Measurements from ENCODE around the gene FARSB. TPM values are rescaled to one million over a fixed set of nuclear protein-coding genes. Genes with fewer than 3 reads are reported as not detected.
A peak's percentile ranks its signal among the peaks of the same experiment; 100 is the strongest.

FARSB gene
- polyA plus RNA-seq, 6 donors from 2014 or later, result 20.8 to 35.3 (median 30.3) TPM

GRCh38 chr2:222554517-222554916, 101.4 kb downstream of the FARSB start:
- Mint-ChIP-seq H3K27me3 (peaks cover 22 to 30% (median 24%) of the 10 kb centered on the region in 3 donors), H3K4me3 (no peak overlapping the region), H3K4me1 (peaks cover 0 to 3% (median 0%) of the 10 kb centered on the region in 3 donors), H3K36me3 (no peaks in the 10 kb centered on the region), H3K27ac (no peak overlapping the region), H3K9me3 (peaks cover 0 to 4% (median 0%) of the 10 kb centered on the region in 7 donors)
- DNase-seq (no peak), ATAC-seq (ENCODE audit: low read depth in 2 of 2) (no peak)

- Mint-ChIP-seq H3K36me3 (no peaks in the 10 kb centered on the region), H3K4me1 (no peaks in the 10 kb centered on the region), H3K4me3 (no peak overlapping the region), H3K9me3 (no peaks in the 10 kb centered on the region), H3K27me3 (peaks cover 13 to 28% (median 18%) of the 10 kb centered on the region in 3 donors), H3K27ac (no peak overlapping the region)
- no peak for ATAC-seq (ENCODE audit: low read depth in 2 of 2)
- DNase-seq, result no peak
Observed at GRCh38 chr2:222548992-222549391, 106.9 kb downstream of the FARSB start.

- Mint-ChIP-seq H3K27me3 (peaks cover 8 to 21% (median 9%) of the 10 kb centered on the region in 3 donors), H3K27ac (no peak overlapping the region), H3K4me3 (no peak overlapping the region), H3K4me1 (no peaks in the 10 kb centered on the region), H3K36me3 (no peaks in the 10 kb centered on the region), H3K9me3 (no peaks in the 10 kb centered on the region)
- ATAC-seq (ENCODE audit: low read depth in 2 of 2) (no peak), DNase-seq (no peak)
Observed at GRCh38 chr2:222547083-222547482, 108.8 kb downstream of the FARSB start.

GRCh38 chr2:222545823-222546795, 109.8 kb downstream of the FARSB start:
- H3K27ac Mint-ChIP-seq, result no peak overlapping the region
- no peaks in the 10 kb centered on the region for H3K4me1 Mint-ChIP-seq
- ATAC-seq (ENCODE audit: low read depth in 2 of 2) (no peak), DNase-seq (no peak)
- no peak overlapping the region for H3K4me3 Mint-ChIP-seq
- no peaks in the 10 kb centered on the region for H3K9me3 Mint-ChIP-seq
- no peaks in the 10 kb centered on the region for H3K36me3 Mint-ChIP-seq
- H3K27me3 Mint-ChIP-seq, result peaks cover 5 to 18% (median 9%) of the 10 kb centered on the region in 3 donors

- H3K36me3 Mint-ChIP-seq, result no peaks in the 10 kb centered on the region
- no peak for ATAC-seq (ENCODE audit: low read depth in 2 of 2)
- no peak for DNase-seq
- H3K9me3 Mint-ChIP-seq, result no peaks in the 10 kb centered on the region
- no peak overlapping the region for H3K4me3 Mint-ChIP-seq
- peaks cover 5 to 12% (median 9%) of the 10 kb centered on the region in 3 donors for H3K27me3 Mint-ChIP-seq
- no peak overlapping the region for H3K27ac Mint-ChIP-seq
- H3K4me1 Mint-ChIP-seq, result no peaks in the 10 kb centered on the region
Observed at GRCh38 chr2:222544661-222545060, 111.2 kb downstream of the FARSB start.

- H3K9me3 Mint-ChIP-seq, result no peaks in the 10 kb centered on the region
- H3K27ac Mint-ChIP-seq, result no peak overlapping the region
- no peaks in the 10 kb centered on the region for H3K36me3 Mint-ChIP-seq
- DNase-seq, result no peak
- H3K4me1 Mint-ChIP-seq, result no peaks in the 10 kb centered on the region
- H3K27me3 Mint-ChIP-seq, result peaks cover 0 to 14% (median 4%) of the 10 kb centered on the region in 3 donors
- no peak overlapping the region for H3K4me3 Mint-ChIP-seq
- no peak for ATAC-seq (ENCODE audit: low read depth in 2 of 2)
Observed at GRCh38 chr2:222538535-222538934, 117.4 kb downstream of the FARSB start.

- no peak for ATAC-seq (ENCODE audit: low read depth in 2 of 2)
- H3K27me3 Mint-ChIP-seq, result peaks cover 4 to 10% (median 5%) of the 10 kb centered on the region in 3 donors
- no peaks in the 10 kb centered on the region for H3K36me3 Mint-ChIP-seq
- no peak for DNase-seq
- no peaks in the 10 kb centered on the region for H3K9me3 Mint-ChIP-seq
- no peak overlapping the region for H3K27ac Mint-ChIP-seq
- no peak overlapping the region for H3K4me3 Mint-ChIP-seq
- H3K4me1 Mint-ChIP-seq, result no peaks in the 10 kb centered on the region
Observed at GRCh38 chr2:222535477-222535876, 120.4 kb downstream of the FARSB start.

- ATAC-seq (ENCODE audit: low read depth in 2 of 2), result no peak
Observed at GRCh38 chr2:222532315-222532714, 123.6 kb downstream of the FARSB start.

GRCh38 chr2:222526480-222527277, 129.2 kb downstream of the FARSB start:
- Mint-ChIP-seq H3K4me1 (no peaks in the 10 kb centered on the region), H3K27ac (no peak overlapping the region), H3K9me3 (peaks cover 0 to 2% (median 0%) of the 10 kb centered on the region in 7 donors), H3K27me3 (peaks cover 0 to 3% (median 0%) of the 10 kb centered on the region in 3 donors), H3K4me3 (no peak overlapping the region), H3K36me3 (no peaks in the 10 kb centered on the region)
- no peak for ATAC-seq (ENCODE audit: low read depth in 2 of 2)
- DNase-seq, result no peak

More at GRCh38 chr2:222532315-222532714, 123.6 kb downstream of the FARSB start:
- Mint-ChIP-seq H3K9me3 (peaks cover 0 to 2% (median 0%) of the 10 kb centered on the region in 7 donors), H3K4me1 (no peaks in the 10 kb centered on the region), H3K27me3 (peaks cover 4 to 10% (median 5%) of the 10 kb centered on the region in 3 donors), H3K4me3 (no peak overlapping the region), H3K36me3 (no peaks in the 10 kb centered on the region), H3K27ac (no peak overlapping the region)
- no peak for DNase-seq

- Mint-ChIP-seq H3K9me3 (peaks cover 0 to 3% (median 0%) of the 10 kb centered on the region in 7 donors), H3K27me3 (peaks cover 0 to 8% (median 0%) of the 10 kb centered on the region in 3 donors), H3K27ac (no peak overlapping the region), H3K4me1 (no peaks in the 10 kb centered on the region), H3K36me3 (no peaks in the 10 kb centered on the region), H3K4me3 (no peak overlapping the region)
- ATAC-seq (ENCODE audit: low read depth in 2 of 2) (no peak), DNase-seq (no peak)
Observed at GRCh38 chr2:222525811-222526210, 130.1 kb downstream of the FARSB start.

GRCh38 chr2:222523783-222524544, 131.9 kb downstream of the FARSB start:
- Mint-ChIP-seq H3K27me3 (peaks cover 0 to 12% (median 6%) of the 10 kb centered on the region in 3 donors), H3K4me1 (no peaks in the 10 kb centered on the region), H3K4me3 (no peak overlapping the region), H3K9me3 (peaks cover 0 to 5% (median 0%) of the 10 kb centered on the region in 7 donors), H3K27ac (no peak overlapping the region), H3K36me3 (no peaks in the 10 kb centered on the region)
- DNase-seq (no peak), ATAC-seq (ENCODE audit: low read depth in 2 of 2) (no peak)

GRCh38 chr2:222522082-222522481, 133.8 kb downstream of the FARSB start:
- H3K36me3 Mint-ChIP-seq, result no peaks in the 10 kb centered on the region
- no peaks in the 10 kb centered on the region for H3K4me1 Mint-ChIP-seq
- H3K27me3 Mint-ChIP-seq, result peaks cover 5 to 20% (median 9%) of the 10 kb centered on the region in 3 donors
- no peak for DNase-seq
- no peak overlapping the region for H3K27ac Mint-ChIP-seq
- no peak overlapping the region for H3K4me3 Mint-ChIP-seq
- no peak for ATAC-seq (ENCODE audit: low read depth in 2 of 2)
- peaks cover 0 to 5% (median 3%) of the 10 kb centered on the region in 7 donors for H3K9me3 Mint-ChIP-seq

- Mint-ChIP-seq H3K9me3 (peaks cover 0 to 5% (median 3%) of the 10 kb centered on the region in 7 donors), H3K4me3 (no peak overlapping the region), H3K36me3 (no peaks in the 10 kb centered on the region), H3K27me3 (peaks cover 9 to 23% (median 14%) of the 10 kb centered on the region in 3 donors), H3K4me1 (no peaks in the 10 kb centered on the region), H3K27ac (peak overlapping the region in 1 of 6 donors; percentile 65)
- DNase-seq (no peak), ATAC-seq (ENCODE audit: low read depth in 2 of 2) (no peak)
Observed at GRCh38 chr2:222521099-222521498, 134.8 kb downstream of the FARSB start.

Measured in naive B cell (primary cell).